Tibial artery (tissue), 4 donors: Measurements from ENCODE around the gene USO1.

Experiments used
- DNase-seq, 2 donors: peaks; one replicate each; pipeline ENCODE4 v3.0.0-alpha.2; 2019
- H3K27ac ChIP-seq, 2 donors: fragments of 200-600 bp; sonication (generic) in 1 of 2; 1 replicate in 1 of 2; 2 replicates in 1 of 2; pipeline ENCODE4 v1.5.1; 2018 to 2019; ENCODE audit warnings: mild to moderate bottlenecking in 1 of 2
- H3K27me3 ChIP-seq, 2 donors: fragments of 200-600 bp; sonication (generic) in 1 of 2; one replicate each; pipeline versions ENCODE4 v1.5.1 to v1.6.0; 2016 to 2019
- H3K36me3 ChIP-seq, 3 donors: fragments of 200-600 bp; sonication (generic) in 2 of 3; one replicate each; pipeline ENCODE4 v1.5.1; 2016 to 2019; ENCODE audit warnings: mild to moderate bottlenecking in 2 of 3
- H3K4me1 ChIP-seq, 4 donors: fragments of 200-600 bp; sonication (generic) in 2 of 4; 1 replicate in 3 of 4; 2 replicates in 1 of 4; pipeline ENCODE4 v1.5.1; 2016 to 2019
- H3K4me3 ChIP-seq, 2 donors: fragments of 200-600 bp; sonication (generic) in 1 of 2; 1 replicate in 1 of 2; 2 replicates in 1 of 2; pipeline ENCODE4 v1.5.1; 2018 to 2019; ENCODE audit warnings: mild to moderate bottlenecking in 2 of 2
- H3K9me3 ChIP-seq, 3 donors: fragments of 200-600 bp; sonication (generic) in 1 of 3; one replicate each; pipeline ENCODE4 v1.5.1; 2016 to 2019
- CTCF ChIP-seq, 2 experiments: fragments of 200-600 bp in 1 of 2; fragments of 450-650 bp in 1 of 2; IDR thresholded peaks; one replicate each; pipeline ENCODE4 v1.5.1; 2017 to 2019; ENCODE audit warnings: antibody characterized with exemption in 2 of 2, mild to moderate bottlenecking in 1 of 2, moderate library complexity in 1 of 2
- intact Hi-C: fragments of 100-400 bp; cut with DNase I; formaldehyde crosslinking; loops from one replicate; pipeline ENCODE4 v1.15.0; 2023; ENCODE audit warnings: low total_unique reads

The USO1 gene

GRCh38 chr4:75858721-75859120, 134.3 kb downstream of the USO1 start:
- intact Hi-C loops, result no loop called here
- Histone ChIP-seq H3K27me3 (no peaks in the 10 kb centered on the region), H3K4me1 (no peaks in the 10 kb centered on the region), H3K27ac (no peak overlapping the region), H3K9me3 (peaks cover 0 to 4% (median 0%) of the 10 kb centered on the region in 3 donors), H3K36me3 (no peaks in the 10 kb centered on the region), H3K4me3 (no peak overlapping the region)
- DNase-seq, result no peak
- no peak for TF ChIP-seq CTCF (IDR thresholded peaks at IDR 0.05)

- intact Hi-C loops, result no loop called here
- H3K27me3 ChIP-seq, result no peaks in the 10 kb centered on the region
- H3K36me3 ChIP-seq, result no peaks in the 10 kb centered on the region
- DNase-seq, result no peak
- no peak overlapping the region for H3K4me3 ChIP-seq
- no peak overlapping the region for H3K27ac ChIP-seq
- H3K4me1 ChIP-seq, result no peaks in the 10 kb centered on the region
- no peak for TF ChIP-seq CTCF (IDR thresholded peaks at IDR 0.05)
- peaks cover 0 to 4% (median 0%) of the 10 kb centered on the region in 3 donors for H3K9me3 ChIP-seq
Measured at GRCh38 chr4:75860606-75861005, 136.2 kb downstream of the USO1 start.
